Stomach (tissue), 9 donors: ENCODE measurements around the gene ANGEL1. TPM values are rescaled to one million over a fixed set of nuclear protein-coding genes. Genes with fewer than 3 reads are reported as not detected.

Experiments used
- DNase-seq, 2 donors: peaks; one replicate each; pipeline versions ENCODE4 v3.0.0 to v3.0.0-alpha.2; 2013 to 2019
- H3K27ac ChIP-seq, 5 donors: fragments of 200-600 bp in 4 of 5; sonication (generic) in 4 of 5; one replicate each; pipeline ENCODE4 v1.5.1; 2013 to 2019; ENCODE audit warnings: mild to moderate bottlenecking in 1 of 5, moderate library complexity in 1 of 5
- H3K27me3 ChIP-seq, 3 donors: fragments of 200-600 bp; sonication (generic); one replicate each; pipeline ENCODE4 v1.5.1; 2017 to 2019; ENCODE audit warnings: mixed run types in 1 of 3
- H3K36me3 ChIP-seq, 4 donors: fragments of 200-600 bp; sonication (generic); 1 replicate in 3 of 4; 2 replicates in 1 of 4; pipeline ENCODE4 v1.5.1; 2016 to 2019
- H3K4me1 ChIP-seq, 4 donors: fragments of 200-600 bp; sonication (generic); one replicate each; pipeline ENCODE4 v1.5.1; 2016 to 2019
- H3K4me3 ChIP-seq, 4 donors: fragments of 200-600 bp; sonication (generic) in 3 of 4; one replicate each; pipeline ENCODE4 v1.5.1; 2016 to 2019; ENCODE audit warnings: mild to moderate bottlenecking in 1 of 4
- H3K9me3 ChIP-seq, 4 donors: fragments of 200-600 bp; sonication (generic); one replicate each; pipeline ENCODE4 v1.5.1; 2016 to 2019
- EP300 ChIP-seq: sonication (generic); formaldehyde crosslinking; IDR thresholded peaks from one replicate; pipeline ENCODE4 v1.6.1; 2017; ENCODE audit warnings: antibody characterized with exemption
- POLR2A ChIP-seq, 4 donors: fragments of 450-650 bp; IDR thresholded peaks; one replicate each; pipeline ENCODE4 v1.6.1; 2016; ENCODE audit warnings: antibody characterized with exemption in 4 of 4, control low read depth in 2 of 4, mild to moderate bottlenecking in 1 of 4, moderate library complexity in 1 of 4
- POLR2AphosphoS5 ChIP-seq, 3 donors: sonication (generic); formaldehyde crosslinking; IDR thresholded peaks; one replicate each; pipeline ENCODE4 v1.6.1; 2016; ENCODE audit warnings: antibody characterized with exemption in 3 of 3
- WGBS, 5 donors: extraction: QIAGEN DNeasy Blood & Tissue Kit in 3 of 5; methylation state at CpG; one replicate each; pipeline versions ENCODE4 v1.1.5 to v1.1.7; 2013 to 2018; 5-methylcytosine and 5-hydroxymethylcytosine counted together
- intact Hi-C: fragments of 100-400 bp; cut with DNase I; formaldehyde crosslinking; loops from one replicate; pipeline ENCODE4 v1.15.1; 2023; ENCODE audit warnings: low total_unique reads
- polyA plus RNA-seq, 3 donors: library from polyadenylated mRNA; stranded (reverse); fragments of 200-250 nt; gene quantifications; one replicate each; pipeline ENCODE4 v1.2.3, GENCODE V29; 2013
- total RNA-seq, 5 donors: library from RNA; depleted of rRNA; stranded (reverse); fragments of >200 nt; gene quantifications; one replicate each; pipeline versions ENCODE4 v1.1.0 to v1.2.3, GENCODE V29; 2014 to 2016
- TF ChIP-seq, protein P1 (sequence below), 7 experiments: fragments of 450-650 bp in 4 of 7; fragments of 200-600 bp in 3 of 7; sonication (generic) in 3 of 7; IDR thresholded peaks; one replicate each; pipeline ENCODE4 v1.5.1; 2016 to 2019; ENCODE audit warnings: antibody characterized with exemption in 7 of 7, control low read depth in 2 of 7, mild to moderate bottlenecking in 1 of 7
- donor health status: healthy with polysubstance abuse.
- donor health status: Bipolar disorder and iron deficiency.
- donor health status: healthy.

Gene ANGEL1
- total and polyA plus RNA-seq, 8 donors: 2.3 to 32.6 (median 12.7) TPM

GRCh38 chr14:76781648-76782051, 31.0 kb downstream of the ANGEL1 start:
- TF ChIP-seq, protein P1, sequence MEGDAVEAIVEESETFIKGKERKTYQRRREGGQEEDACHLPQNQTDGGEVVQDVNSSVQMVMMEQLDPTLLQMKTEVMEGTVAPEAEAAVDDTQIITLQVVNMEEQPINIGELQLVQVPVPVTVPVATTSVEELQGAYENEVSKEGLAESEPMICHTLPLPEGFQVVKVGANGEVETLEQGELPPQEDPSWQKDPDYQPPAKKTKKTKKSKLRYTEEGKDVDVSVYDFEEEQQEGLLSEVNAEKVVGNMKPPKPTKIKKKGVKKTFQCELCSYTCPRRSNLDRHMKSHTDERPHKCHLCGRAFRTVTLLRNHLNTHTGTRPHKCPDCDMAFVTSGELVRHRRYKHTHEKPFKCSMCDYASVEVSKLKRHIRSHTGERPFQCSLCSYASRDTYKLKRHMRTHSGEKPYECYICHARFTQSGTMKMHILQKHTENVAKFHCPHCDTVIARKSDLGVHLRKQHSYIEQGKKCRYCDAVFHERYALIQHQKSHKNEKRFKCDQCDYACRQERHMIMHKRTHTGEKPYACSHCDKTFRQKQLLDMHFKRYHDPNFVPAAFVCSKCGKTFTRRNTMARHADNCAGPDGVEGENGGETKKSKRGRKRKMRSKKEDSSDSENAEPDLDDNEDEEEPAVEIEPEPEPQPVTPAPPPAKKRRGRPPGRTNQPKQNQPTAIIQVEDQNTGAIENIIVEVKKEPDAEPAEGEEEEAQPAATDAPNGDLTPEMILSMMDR (IDR thresholded peaks at IDR 0.05): no peak
- TF ChIP-seq POLR2A (IDR thresholded peaks at IDR 0.05) (no peak), POLR2AphosphoS5 (IDR thresholded peaks at IDR 0.05) (no peak), EP300 (no peak)
- WGBS, 5 donors: 70 to 87% (median 79%) methylated on average over 2 of the region's 2 CpGs
- DNase-seq: no peak
- Histone ChIP-seq H3K27me3 (no peaks in the 10 kb centered on the region), H3K27ac (peak overlapping the region in 1 of 5 donors; percentile 10), H3K36me3 (peaks cover 0 to 54% (median 45%) of the 10 kb centered on the region in 4 donors), H3K4me1 (peaks cover 0 to 36% (median 6%) of the 10 kb centered on the region in 4 donors), H3K9me3 (no peaks in the 10 kb centered on the region), H3K4me3 (no peak overlapping the region)
- intact Hi-C loops: no loop called here

DNA sequence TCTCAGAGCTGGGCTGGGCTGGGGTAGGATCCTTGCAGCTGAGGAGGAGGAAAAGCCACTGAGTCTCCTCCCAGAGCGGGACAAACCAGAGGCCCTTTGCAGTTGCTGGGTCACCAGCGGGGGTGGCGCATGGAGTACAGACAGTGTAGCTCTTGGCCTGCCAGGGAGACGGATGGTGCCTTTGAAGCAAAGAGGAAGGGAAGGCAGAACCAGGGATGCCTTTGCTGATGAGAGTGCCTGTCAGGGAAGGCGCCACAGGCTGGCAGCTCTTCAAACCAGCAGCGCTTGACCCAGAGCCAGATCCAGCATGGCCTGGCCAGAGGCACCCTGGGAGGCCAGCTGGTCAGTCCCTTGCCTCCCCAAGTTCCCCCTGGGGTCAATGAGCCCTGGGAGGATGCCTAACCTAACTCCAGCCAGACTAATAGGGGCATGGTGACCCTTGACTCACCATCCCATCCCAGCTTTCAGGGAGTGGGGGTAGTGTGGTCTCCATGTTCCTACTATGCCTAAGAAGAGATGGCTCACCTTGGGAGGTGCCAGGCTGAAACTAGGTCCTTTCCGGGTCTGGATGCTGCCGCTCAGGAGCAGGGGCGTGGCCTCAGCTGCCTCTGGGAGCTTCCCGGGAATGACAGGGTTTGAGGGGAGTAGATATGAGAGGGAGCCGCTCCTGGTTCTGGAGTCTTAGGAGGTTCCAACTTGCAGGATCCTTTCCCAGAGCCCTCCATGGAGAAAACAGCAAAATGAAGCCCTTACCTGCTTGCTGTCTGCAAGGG, 31.6 kb downstream of the ANGEL1 start:
- no peak for DNase-seq
- H3K36me3 ChIP-seq: peaks cover 0 to 48% (median 40%) of the 10 kb centered on the region in 4 donors
- peaks cover 0 to 37% (median 6%) of the 10 kb centered on the region in 4 donors for H3K4me1 ChIP-seq
- no peaks in the 10 kb centered on the region for H3K9me3 ChIP-seq
- intact Hi-C loops: no loop called here
- no peaks in the 10 kb centered on the region for H3K27me3 ChIP-seq
- 74 to 91% (median 82%) methylated on average over 7 to 11 of the region's 11 CpGs for WGBS, 5 donors
- no peak overlapping the region for H3K4me3 ChIP-seq
- TF ChIP-seq POLR2A (IDR thresholded peaks at IDR 0.05) (no peak), EP300 (no peak), POLR2AphosphoS5 (IDR thresholded peaks at IDR 0.05) (no peak)
- TF ChIP-seq, protein P1 (IDR thresholded peaks at IDR 0.05): no peak
- H3K27ac ChIP-seq: peak overlapping the region in 1 of 5 donors; percentile 10

- TF ChIP-seq POLR2A (IDR thresholded peaks at IDR 0.05) (no peak), EP300 (no peak), POLR2AphosphoS5 (IDR thresholded peaks at IDR 0.05) (no peak)
- TF ChIP-seq, protein P1 (IDR thresholded peaks at IDR 0.05): no peak
- Histone ChIP-seq H3K9me3 (no peaks in the 10 kb centered on the region), H3K27me3 (no peaks in the 10 kb centered on the region), H3K4me1 (peaks cover 0 to 37% (median 6%) of the 10 kb centered on the region in 4 donors), H3K27ac (no peak overlapping the region), H3K4me3 (no peak overlapping the region), H3K36me3 (peaks cover 0 to 42% (median 37%) of the 10 kb centered on the region in 4 donors)
- WGBS, 5 donors: 54 to 73% (median 66%) methylated on average over 5 of the region's 5 CpGs
- intact Hi-C loops: no loop called here
- DNase-seq: no peak
These were observed 32.3 kb downstream of the ANGEL1 start for GRCh38 chr14:76780360-76780759.

DNA sequence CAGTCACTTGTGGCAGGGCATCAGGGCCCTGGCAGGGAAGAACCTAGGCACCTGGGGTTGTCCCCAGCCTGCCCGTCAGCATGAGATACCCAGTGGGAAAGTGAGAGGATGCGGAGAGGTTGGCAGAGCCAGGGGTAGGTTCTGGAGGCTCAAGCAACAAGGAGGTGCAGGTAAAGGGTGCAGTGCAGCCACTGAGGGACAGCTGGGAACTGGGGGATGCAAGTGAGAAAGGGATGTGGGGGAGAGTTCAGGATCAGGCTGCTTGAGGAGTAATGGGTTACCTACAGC, 32.7 kb downstream of the ANGEL1 start:
- Histone ChIP-seq H3K27ac (no peak overlapping the region), H3K4me1 (peaks cover 0 to 33% (median 6%) of the 10 kb centered on the region in 4 donors), H3K36me3 (peaks cover 0 to 42% (median 36%) of the 10 kb centered on the region in 4 donors), H3K27me3 (no peaks in the 10 kb centered on the region), H3K4me3 (no peak overlapping the region), H3K9me3 (no peaks in the 10 kb centered on the region)
- intact Hi-C loops: no loop called here
- WGBS, 5 donors: 86 to 96% (median 95%) methylated on average over 2 of the region's 2 CpGs
- TF ChIP-seq, protein P1 (IDR thresholded peaks at IDR 0.05): no peak
- TF ChIP-seq POLR2A (IDR thresholded peaks at IDR 0.05) (no peak), POLR2AphosphoS5 (IDR thresholded peaks at IDR 0.05) (no peak), EP300 (no peak)
- no peak for DNase-seq
